MM.1S (cell line): ENCODE data around the gene TMEM174.

Experiments used
- CTCF ChIP-seq: fragments of 300-600 bp; sonication (generic); IDR thresholded peaks from 2 replicates; pipeline ENCODE4 v1.5.1; 2016; ENCODE audit warnings: antibody characterized with exemption, low read length, mixed read lengths
- EZH2 ChIP-seq: fragments of 300-600 bp; sonication (generic); optimal IDR thresholded peaks from 2 replicates; pipeline ENCODE3; 2017; ENCODE audit warnings: low read depth, mild to moderate bottlenecking, antibody characterized with exemption, low read length, mixed read lengths
- EZH2phosphoT487 ChIP-seq: fragments of 300-600 bp; sonication (generic); IDR thresholded peaks from 2 replicates; pipeline ENCODE4 v1.6.1; 2018; ENCODE audit warnings: antibody characterized with exemption, low read length

- no peak for TF ChIP-seq CTCF
- TF ChIP-seq EZH2, result no peak
- TF ChIP-seq EZH2phosphoT487, result no peak
These were observed 15.3 kb upstream of the TMEM174 start for GRCh38 chr5:73157414-73158303.
